Measurements from ENCODE around the gene CIT.

The CIT gene

DNA sequence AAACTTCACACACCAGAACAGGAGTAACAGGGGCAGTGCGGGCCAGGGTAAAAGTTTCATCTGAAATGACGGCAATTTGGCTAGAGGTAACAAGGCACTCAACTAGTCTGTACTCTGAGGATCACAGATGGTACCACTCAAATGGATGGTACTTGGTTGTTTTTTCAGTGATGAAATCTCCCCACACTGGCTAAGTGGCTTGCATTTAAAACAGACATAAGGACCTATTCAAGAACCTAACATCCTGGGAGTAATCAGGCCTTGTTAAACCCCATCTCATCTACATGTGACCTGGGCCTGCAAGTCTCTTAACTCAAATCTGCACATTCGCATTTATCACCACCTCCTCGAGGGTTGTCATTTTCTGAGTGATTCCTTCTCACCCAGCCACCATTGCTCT lies 118.4 kb downstream of the CIT start:
- in situ Hi-C loops (cut with HindIII; ENCODE audit: low pct_ligation_motif_present, low pct_unique_long_range_greater_than_20kb, low sequenced_read_pairs) = no loop called here
- DNase-seq = no peak

- no peak for DNase-seq
- in situ Hi-C loops (cut with HindIII; ENCODE audit: low pct_ligation_motif_present, low pct_unique_long_range_greater_than_20kb, low sequenced_read_pairs) = no loop called here
Observed at GRCh38 chr12:119758234-119758633, 118.9 kb downstream of the CIT start.

GRCh38 chr12:119751961-119752360 lies 125.2 kb downstream of the CIT start:
- DNase-seq = no peak
- in situ Hi-C loops (cut with HindIII; ENCODE audit: low pct_ligation_motif_present, low pct_unique_long_range_greater_than_20kb, low sequenced_read_pairs) = no loop called here

- no peak for DNase-seq
- in situ Hi-C loops (cut with HindIII; ENCODE audit: low pct_ligation_motif_present, low pct_unique_long_range_greater_than_20kb, low sequenced_read_pairs) = no loop called here
Observed at GRCh38 chr12:119749666-119750065, 127.5 kb downstream of the CIT start.

- in situ Hi-C loops (cut with HindIII; ENCODE audit: low pct_ligation_motif_present, low pct_unique_long_range_greater_than_20kb, low sequenced_read_pairs) = no loop called here
- DNase-seq = no peak
Observed at GRCh38 chr12:119748497-119748896, 128.6 kb downstream of the CIT start.

GRCh38 chr12:119746169-119746568 lies 131.0 kb downstream of the CIT start:
- no peak for DNase-seq
- in situ Hi-C loops (cut with HindIII; ENCODE audit: low pct_ligation_motif_present, low pct_unique_long_range_greater_than_20kb, low sequenced_read_pairs) = no loop called here

DNA sequence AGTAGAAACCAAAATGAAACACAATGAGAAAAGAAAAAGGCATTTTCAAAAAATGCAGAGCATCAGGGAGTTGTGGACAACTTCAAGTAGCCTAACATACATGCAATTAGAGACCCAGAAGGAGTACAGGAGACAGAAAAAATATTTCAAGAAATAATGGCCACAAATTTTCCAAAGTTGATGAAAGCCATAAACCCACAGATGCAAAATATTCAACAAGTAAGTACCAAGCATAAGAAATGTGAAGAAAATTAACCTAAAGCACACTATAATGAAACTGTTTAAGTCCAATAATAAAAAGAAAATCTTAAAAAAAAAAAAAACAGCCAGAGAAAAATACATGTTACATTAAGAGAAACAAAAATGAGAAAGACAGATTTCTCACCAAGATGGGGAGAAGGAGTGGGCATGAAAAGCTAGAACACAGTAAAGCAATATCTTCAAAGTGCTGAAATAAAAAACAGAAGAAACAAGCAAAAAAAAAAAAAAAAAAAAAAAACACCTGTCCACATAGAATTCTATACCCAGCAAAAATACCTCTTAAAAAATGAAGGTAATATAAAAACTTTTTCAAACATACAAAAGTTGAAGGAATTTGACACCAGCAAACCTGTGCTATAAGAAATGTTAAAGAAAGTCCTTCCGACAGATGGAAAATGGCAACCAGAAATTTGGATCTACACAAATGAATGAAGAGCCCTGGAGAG lies 132.1 kb downstream of the CIT start:
- in situ Hi-C loops (cut with HindIII; ENCODE audit: low pct_ligation_motif_present, low pct_unique_long_range_greater_than_20kb, low sequenced_read_pairs) = no loop called here
- DNase-seq = no peak

DNA sequence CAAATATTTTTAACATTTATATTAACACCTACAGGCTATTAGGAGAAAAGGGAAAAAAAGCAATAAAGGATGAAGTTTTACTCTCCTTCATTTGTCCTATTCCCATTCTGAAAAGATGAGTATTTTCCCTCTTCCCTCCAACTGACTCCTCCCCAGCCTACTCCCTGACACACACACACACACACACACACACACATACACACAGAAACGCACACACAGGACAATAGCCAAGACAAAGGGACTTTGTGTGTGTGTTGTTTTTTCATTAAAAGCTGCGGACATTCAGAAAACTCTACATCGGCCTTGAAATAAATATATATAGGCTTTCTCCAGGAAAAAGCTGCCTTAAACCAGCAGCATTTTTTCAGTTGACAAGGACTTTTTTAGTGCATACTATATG lies 134.4 kb downstream of the CIT start:
- DNase-seq = no peak
- in situ Hi-C loops (cut with HindIII; ENCODE audit: low pct_ligation_motif_present, low pct_unique_long_range_greater_than_20kb, low sequenced_read_pairs) = no loop called here

DNA sequence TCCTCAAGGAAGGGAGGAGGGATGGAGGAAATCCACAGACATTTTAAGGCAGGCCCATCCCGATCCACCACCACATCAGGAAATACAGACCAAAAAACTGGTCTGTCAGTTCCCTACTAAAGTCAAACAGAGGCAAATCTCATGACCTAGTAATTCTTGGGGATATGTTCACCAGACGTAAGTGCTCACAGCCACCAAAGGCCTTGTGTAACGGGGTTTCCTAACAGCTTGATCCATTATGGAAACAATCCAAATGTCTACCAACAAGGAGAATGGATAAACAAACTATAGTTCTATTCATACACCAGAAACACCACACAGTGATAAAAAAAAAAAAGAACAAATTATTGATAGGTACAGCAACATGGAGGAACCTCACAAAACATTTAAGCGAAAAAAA lies 136.3 kb downstream of the CIT start:
- DNase-seq = no peak
- in situ Hi-C loops (cut with HindIII; ENCODE audit: low pct_ligation_motif_present, low pct_unique_long_range_greater_than_20kb, low sequenced_read_pairs) = no loop called here

GRCh38 chr12:119735079-119735478 lies 142.0 kb downstream of the CIT start:
- in situ Hi-C loops (cut with HindIII; ENCODE audit: low pct_ligation_motif_present, low pct_unique_long_range_greater_than_20kb, low sequenced_read_pairs) = no loop called here

GRCh38 chr12:119730381-119730780 lies 146.7 kb downstream of the CIT start:
- in situ Hi-C loops (cut with HindIII; ENCODE audit: low pct_ligation_motif_present, low pct_unique_long_range_greater_than_20kb, low sequenced_read_pairs) = no loop called here
- DNase-seq = no peak

More at GRCh38 chr12:119735079-119735478, 142.0 kb downstream of the CIT start:
- no peak for DNase-seq

DNA sequence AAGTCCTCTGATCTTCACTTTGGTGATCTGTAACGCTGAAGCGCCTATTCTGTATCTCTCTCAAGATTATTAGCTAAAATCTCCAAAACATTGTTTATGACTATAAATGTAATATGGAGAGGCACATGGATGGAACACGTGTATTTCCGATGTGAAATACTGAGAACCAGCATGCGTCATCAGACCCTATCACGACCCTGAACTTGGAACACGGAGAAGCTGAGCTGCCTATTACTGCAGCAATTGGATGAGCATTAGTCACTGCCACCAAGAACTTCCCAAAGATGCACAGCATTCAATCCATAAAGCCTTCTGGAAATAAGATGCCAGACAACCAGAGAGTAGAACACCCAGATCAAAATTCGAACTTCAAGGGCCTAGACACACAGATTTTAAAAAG lies 147.2 kb downstream of the CIT start:
- DNase-seq = no peak
- in situ Hi-C loops (cut with HindIII; ENCODE audit: low pct_ligation_motif_present, low pct_unique_long_range_greater_than_20kb, low sequenced_read_pairs) = no loop called here

GRCh38 chr12:119728444-119728745 lies 148.7 kb downstream of the CIT start:
- in situ Hi-C loops (cut with HindIII; ENCODE audit: low pct_ligation_motif_present, low pct_unique_long_range_greater_than_20kb, low sequenced_read_pairs) = no loop called here
- DNase-seq = no peak

- in situ Hi-C loops (cut with HindIII; ENCODE audit: low pct_ligation_motif_present, low pct_unique_long_range_greater_than_20kb, low sequenced_read_pairs) = no loop called here
Observed at GRCh38 chr12:119727600-119728443, 149.3 kb downstream of the CIT start.

GRCh38 chr12:119725523-119725922 lies 151.6 kb downstream of the CIT start:
- DNase-seq = no peak

More at GRCh38 chr12:119727600-119728443, 149.3 kb downstream of the CIT start:
- peak; percentile 16 for DNase-seq

DNA sequence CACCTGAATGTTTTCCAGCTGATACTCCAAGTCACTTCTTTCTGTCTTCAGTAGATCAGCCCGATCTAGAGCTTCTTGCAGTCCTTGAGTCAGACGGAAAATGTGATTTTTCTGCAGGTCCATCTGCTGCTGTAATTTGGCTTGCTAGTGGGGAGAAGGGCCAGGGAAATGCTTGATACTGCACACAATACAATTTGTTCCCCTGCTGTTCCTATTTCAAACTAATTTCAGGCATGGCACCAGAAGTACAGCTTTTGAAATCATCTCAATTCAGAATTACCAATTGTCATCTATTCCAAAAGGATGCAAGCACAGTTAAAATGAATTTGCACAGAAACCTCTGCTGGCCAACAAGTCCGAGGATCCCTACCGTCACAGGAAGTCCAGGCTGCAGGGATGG lies 155.8 kb downstream of the CIT start:
- DNase-seq = no peak
- in situ Hi-C loops (cut with HindIII; ENCODE audit: low pct_ligation_motif_present, low pct_unique_long_range_greater_than_20kb, low sequenced_read_pairs) = no loop called here

More at GRCh38 chr12:119725523-119725922, 151.6 kb downstream of the CIT start:
- in situ Hi-C loops (cut with HindIII; ENCODE audit: low pct_ligation_motif_present, low pct_unique_long_range_greater_than_20kb, low sequenced_read_pairs) = no loop called here

DNA sequence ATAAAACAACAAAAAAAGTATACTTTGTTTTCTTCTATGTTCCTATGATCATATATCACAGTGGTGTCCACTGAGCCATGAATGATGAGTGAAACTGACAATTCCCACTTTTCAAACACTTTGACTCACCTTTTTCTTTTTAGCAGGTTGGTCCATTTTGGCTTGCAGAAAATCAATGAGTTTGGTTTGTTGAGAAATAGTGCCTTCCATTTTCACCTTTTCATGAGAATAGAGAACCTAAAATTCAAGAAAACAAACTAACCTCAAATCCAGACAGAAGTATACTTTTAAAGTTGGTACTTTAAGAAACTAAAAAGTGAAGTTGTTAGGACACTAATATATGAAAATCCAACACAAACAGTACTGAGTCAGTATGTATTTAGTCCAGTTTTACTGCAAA lies 156.8 kb downstream of the CIT start:
- no peak for DNase-seq
- in situ Hi-C loops (cut with HindIII; ENCODE audit: low pct_ligation_motif_present, low pct_unique_long_range_greater_than_20kb, low sequenced_read_pairs) = no loop called here

DNA sequence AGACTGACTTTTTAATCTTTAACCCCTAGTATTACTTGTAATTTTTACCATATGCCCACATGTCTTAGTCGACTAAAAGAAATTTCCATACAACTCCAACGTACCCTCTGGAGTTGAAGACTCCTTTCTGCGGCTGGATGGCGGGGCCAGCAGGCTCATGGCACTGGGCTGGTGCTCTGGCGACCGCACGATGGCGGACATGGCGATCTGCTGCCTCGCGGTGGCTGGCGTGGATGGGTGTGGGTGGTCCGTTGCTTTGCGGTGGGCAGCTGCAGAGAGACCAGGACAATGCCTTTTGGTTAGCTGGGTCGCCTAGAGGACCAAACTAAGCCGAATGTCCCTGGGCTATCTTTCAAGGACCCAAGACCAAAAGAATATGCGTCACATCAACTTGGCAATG lies 159.0 kb downstream of the CIT start:
- DNase-seq = no peak
- in situ Hi-C loops (cut with HindIII; ENCODE audit: low pct_ligation_motif_present, low pct_unique_long_range_greater_than_20kb, low sequenced_read_pairs) = no loop called here

DNA sequence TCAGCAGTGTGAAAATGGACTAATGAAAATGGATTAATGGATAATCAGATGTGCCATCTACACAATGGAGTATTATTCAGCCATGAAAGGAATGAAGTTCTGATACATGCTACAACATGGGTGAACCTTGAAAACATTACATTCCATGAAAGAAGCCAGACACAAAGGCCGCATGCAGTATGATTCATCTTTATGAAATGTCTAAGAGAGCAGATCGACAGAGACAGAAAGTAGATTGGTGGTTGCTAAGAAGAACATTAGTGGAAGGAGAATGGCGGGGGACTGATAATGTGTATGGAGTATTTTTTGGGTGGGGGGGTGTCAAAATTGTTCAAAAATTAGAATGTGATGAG lies 161.9 kb downstream of the CIT start:
- in situ Hi-C loops (cut with HindIII; ENCODE audit: low pct_ligation_motif_present, low pct_unique_long_range_greater_than_20kb, low sequenced_read_pairs) = no loop called here
- peak; percentile 31 for DNase-seq

- DNase-seq = no peak
- in situ Hi-C loops (cut with HindIII; ENCODE audit: low pct_ligation_motif_present, low pct_unique_long_range_greater_than_20kb, low sequenced_read_pairs) = no loop called here
Observed at GRCh38 chr12:119714614-119715267, 162.4 kb downstream of the CIT start.
